Stimulated activated CD8-positive, alpha-beta memory T cell treated with anti-CD3 and anti-CD28 coated beads, Interleukin-12 subunit alpha, Interleukin-12 subunit beta, amount 100 ng/mL, for 24 hours (primary cell): ENCODE data around the gene BCS1L.
"Not testable (repeated sequence)": the region's sequence is repeated elsewhere in the genome, so short reads cannot be mapped to it uniquely, and the experiment has no call there.

ENCODE experiments used
- DNase-seq: peaks from one replicate; pipeline ENCODE4 v3.0.0-alpha.2; 2020; ENCODE audit errors: extremely low read depth

Gene BCS1L

DNA sequence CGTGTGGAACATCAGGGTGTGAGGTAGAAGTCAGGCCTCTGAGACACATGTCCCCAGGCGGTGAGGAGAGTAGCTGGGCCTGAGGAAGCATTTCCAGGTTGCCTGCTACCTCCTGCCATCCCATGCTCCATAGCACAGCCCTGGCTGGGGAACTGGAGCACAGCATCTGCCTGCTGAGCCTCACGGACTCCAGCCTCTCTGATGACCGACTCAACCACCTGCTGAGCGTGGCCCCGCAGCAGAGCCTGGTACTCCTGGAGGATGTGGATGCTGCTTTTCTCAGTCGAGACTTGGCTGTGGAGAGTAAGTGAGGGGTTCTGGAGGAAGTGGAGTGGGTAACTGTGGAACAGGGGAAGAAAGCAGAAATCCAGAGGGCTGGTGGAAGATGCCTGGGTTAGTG, 2.9 kb downstream of the BCS1L start:
- DNase-seq, result no peak

DNA sequence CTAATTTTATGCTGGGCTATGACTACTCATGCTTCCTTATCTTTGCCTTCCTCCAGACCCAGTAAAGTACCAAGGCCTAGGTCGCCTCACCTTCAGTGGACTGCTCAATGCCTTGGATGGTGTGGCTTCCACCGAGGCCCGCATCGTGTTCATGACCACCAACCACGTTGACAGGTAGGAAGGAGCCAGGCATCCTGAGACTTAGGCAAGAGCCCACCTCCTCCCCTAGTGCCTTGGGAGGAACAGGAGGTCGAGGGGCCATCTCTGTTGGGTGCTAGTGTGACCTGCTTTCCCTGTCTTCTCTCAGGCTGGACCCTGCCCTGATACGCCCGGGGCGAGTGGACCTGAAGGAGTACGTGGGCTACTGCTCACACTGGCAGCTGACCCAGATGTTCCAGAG, 3.3 kb downstream of the BCS1L start:
- DNase-seq, result no peak

DNA sequence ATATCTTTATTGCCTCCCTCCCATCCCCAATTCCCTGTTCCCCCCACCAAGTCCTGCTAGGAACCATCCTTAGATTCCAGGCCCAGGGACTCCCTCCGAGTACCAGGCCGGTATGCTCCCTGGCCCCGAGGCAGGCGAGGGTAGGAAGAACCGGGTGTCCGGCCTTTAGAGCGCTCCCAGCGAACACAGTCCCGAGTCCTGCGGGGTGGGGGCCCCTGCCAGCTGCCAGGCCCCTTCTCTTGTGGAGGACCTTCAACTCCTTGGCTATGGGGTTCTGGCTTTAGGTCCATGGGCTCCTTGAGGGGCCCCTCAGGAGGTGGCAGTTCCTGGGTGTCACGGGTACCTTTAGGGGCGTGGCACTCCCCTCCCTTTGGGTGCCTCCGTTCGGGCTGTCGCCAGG, 4.4 kb downstream of the BCS1L start:
- no peak for DNase-seq

DNA sequence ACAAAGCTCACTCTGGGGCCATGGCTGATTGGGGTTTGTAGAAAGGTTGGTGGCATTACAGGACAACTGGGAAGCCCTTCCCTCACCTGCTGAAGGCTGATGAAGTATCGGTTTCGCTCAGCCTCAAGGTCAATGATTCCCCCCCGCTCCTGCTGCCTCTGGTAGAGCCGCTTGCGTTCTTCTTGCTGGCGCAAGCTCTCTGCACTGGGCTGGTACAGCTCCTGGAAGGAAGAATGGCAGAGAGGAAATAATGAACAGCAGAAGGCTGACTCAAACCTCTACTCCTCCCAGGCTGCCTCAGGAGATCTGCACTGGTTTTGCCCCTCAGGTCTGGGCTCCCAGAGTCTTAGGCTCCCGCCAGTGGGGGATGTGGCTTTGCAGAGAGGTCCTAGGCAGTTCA, 5.2 kb downstream of the BCS1L start:
- no peak for DNase-seq

GRCh38 chr2:218671097-218671653, 11.7 kb downstream of the BCS1L start:
- DNase-seq, result no peak

GRCh38 chr2:218671654-218672566, 12.4 kb downstream of the BCS1L start, which contains the start of the genes RNF25 and STK36:
Gene RNF25 (minus strand): TSS chr2:218672002. CDS start chr2:218671970, 32 bp downstream.
Gene STK36 (plus strand): TSS chr2:218672086. CDS start chr2:218672830, 744 bp downstream.
- peak; percentile 57 for DNase-seq

- DNase-seq, result no peak
Observed at GRCh38 chr2:218679119-218679518, 19.6 kb downstream of the BCS1L start.

DNA sequence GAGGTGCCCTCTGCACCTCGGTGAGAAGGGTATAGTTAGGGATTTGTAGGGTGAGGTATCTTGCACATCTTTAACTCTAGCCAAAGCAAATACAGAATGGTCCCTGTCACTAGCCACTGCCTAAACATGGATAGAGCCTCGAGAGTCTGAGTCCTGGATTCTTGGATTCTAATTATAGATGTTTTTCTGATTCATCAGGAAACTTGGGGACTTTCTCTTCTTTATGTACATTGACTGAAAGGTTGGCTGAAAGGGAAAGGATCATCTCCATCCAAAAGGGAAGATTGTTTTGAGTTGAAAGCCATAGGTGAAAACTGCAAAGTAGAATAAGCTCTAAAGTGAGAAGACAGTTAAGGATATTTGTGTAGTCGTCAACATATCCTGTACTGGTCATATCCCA, 20.6 kb downstream of the BCS1L start:
- DNase-seq, result no peak

- not testable (repeated sequence) for DNase-seq
Observed at GRCh38 chr2:218687400-218688060, 28.0 kb downstream of the BCS1L start.

DNA sequence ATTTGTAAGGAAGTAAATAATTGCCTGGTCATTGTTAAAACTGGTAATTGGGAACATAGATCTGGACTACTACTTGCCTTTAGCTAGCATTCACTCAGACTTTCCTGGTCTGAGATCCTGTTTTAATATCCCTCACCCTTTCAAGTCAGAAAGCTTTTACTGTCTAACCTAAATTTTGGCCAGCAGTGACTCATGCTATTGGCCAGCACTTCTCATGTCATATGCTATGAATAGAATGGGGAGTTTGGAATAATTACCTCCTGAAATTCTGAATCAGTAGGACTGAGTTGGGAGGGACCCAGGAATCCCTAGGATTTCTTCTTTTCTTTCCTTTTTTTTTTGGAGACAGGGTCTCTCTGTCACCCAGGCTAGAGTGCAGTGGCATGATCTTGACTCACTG, 31.8 kb downstream of the BCS1L start:
- no peak for DNase-seq

DNA sequence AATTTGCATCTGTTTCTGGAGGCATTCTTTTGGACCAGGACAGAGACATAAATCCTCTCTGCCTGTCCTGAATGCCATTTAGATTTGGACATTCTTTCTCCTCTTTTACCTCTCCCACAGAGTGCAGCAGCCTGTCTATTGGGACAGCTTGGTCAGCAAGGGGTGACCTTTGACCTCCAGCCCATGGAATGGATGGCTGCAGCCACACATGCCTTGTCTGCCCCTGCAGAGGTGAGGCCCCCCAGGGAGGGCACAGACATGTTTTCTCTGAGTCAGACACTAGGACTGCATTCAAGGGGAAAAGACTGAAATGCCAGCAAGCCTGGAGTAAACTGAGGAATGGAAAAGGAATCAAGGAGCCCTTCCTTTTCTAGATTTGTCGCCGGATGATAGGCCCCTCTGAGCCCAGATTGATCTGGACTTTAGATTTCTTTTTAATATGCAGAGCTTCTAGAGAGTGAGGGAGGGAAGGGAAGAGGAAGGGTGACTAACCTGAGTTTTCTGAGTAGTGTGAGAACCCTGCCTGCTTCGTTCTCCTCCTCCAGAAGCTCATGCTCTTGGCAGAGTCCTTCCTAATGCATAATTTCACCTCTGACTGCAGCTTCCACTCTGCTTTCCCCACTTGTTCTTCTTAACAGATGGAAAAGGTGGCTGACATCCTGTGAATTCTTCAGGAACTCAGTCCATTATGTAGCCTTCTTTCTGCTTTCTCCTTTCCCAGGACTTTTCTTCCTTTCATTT, 35.1 kb downstream of the BCS1L start:
- DNase-seq, result no peak

GRCh38 chr2:218698885-218699284, 39.4 kb downstream of the BCS1L start:
- DNase-seq, result no peak

- no peak for DNase-seq
Observed at GRCh38 chr2:218701806-218702205, 42.3 kb downstream of the BCS1L start.

DNA sequence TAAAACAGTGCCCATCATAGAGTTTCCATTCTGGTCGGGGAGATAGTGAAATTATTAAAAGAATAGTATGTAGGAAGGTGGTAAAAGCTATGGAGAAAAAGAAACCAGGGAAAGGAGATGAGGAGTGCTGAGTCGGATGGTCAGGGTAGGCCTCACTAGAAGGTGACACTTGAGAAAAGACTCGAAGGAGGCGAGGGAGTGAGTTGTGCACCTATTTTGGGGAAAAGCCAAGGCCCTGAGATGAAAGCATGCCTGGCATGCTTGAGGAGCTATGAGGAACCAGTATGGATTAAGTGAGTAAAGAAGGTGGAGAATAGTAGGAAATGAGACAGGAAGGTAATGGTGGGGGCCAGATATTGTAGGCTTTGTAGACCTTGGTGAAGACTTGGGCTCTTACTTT, 43.9 kb downstream of the BCS1L start:
- DNase-seq, result no peak

- no peak for DNase-seq
Observed at GRCh38 chr2:218708086-218708485, 48.6 kb downstream of the BCS1L start.

DNA sequence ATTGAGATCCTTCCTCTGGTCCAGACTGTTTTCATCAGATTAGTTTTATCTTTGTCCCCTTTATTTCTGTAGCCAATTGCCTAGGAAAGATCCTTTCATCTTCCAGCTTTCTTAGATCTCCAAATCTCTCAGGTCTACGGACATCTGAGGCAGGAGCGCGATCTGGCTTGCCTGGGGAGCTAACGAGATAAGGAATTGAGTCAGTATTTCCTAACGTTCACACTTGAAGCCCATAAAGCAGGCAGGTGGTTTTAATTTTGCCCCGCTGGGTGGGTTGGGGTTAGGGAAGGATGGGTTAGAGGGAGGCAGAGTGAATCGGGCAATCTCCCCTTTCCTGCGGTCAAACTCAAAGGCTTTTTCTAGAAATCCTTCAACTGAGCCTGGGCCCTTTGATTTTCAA, 50.4 kb downstream of the BCS1L start:
- DNase-seq, result no peak

- DNase-seq, result no peak
Observed at GRCh38 chr2:218710334-218710686, 50.8 kb downstream of the BCS1L start.

GRCh38 chr2:218710687-218711549, 51.4 kb downstream of the BCS1L start, which contains the start of gene TTLL4:
Gene TTLL4 (plus strand): TSS chr2:218710835. CDS start chr2:218737677, 26,842 bp downstream.
- peak; percentile 97 for DNase-seq

- DNase-seq, result no peak
Observed at GRCh38 chr2:218711550-218711929, 52.1 kb downstream of the BCS1L start.
